H1 (cell line): ENCODE measurements around the gene RBMY1D. TPM values are rescaled to one million over a fixed set of nuclear protein-coding genes. Genes with fewer than 3 reads are reported as not detected.

Experiments
- CTCF ChIA-PET: fragments of 300-600 bp; sonication (Branson Sonifier 250); formaldehyde crosslinking; loops from one replicate; lab custom pipeline; 2021; ENCODE audit not compliant: partially characterized antibody; lab: Charles Lee
- POLR2A ChIA-PET: fragments of 300-600 bp; sonication (Branson Sonifier 250); formaldehyde crosslinking; loops from one replicate; lab custom pipeline; 2021; ENCODE audit warnings: inconsistent platforms; ENCODE audit not compliant: partially characterized antibody; lab: Charles Lee
- DNase-seq, 2 experiments: peaks; one replicate each; pipeline versions ENCODE4 v3.0.0 to v3.0.0-alpha.2; 2010 to 2022; ENCODE audit warnings: low spot score in 2 of 2, low read depth in 1 of 2, mixed read lengths in 1 of 2
- FAIRE-seq: peaks from 2 replicates; lab custom pipeline; 2011; peaks lifted over from hg19 to GRCh38; lab: Jason Lieb, UNC
- H2AFZ ChIP-seq: 2 replicates; pipeline ENCODE4 v1.8.1; 2012; ENCODE audit warnings: low read length, inconsistent platforms
- H2AK5ac ChIP-seq: 2 replicates; pipeline ENCODE4 v1.6.1; 2013; ENCODE audit warnings: low read depth, low read length
- H2BK120ac ChIP-seq: replicated peaks from 2 replicates; pipeline ENCODE3; 2013; ENCODE audit warnings: low read depth, low read length, inconsistent platforms
- H2BK12ac ChIP-seq: 2 replicates; pipeline ENCODE4 v1.6.1; 2013; ENCODE audit warnings: low read depth, low read length
- H2BK15ac ChIP-seq: 2 replicates; pipeline ENCODE4 v1.6.1; 2013; ENCODE audit warnings: low read length
- H2BK20ac ChIP-seq: 2 replicates; pipeline ENCODE4 v1.6.1; 2013; ENCODE audit warnings: low read length
- H2BK5ac ChIP-seq: 2 replicates; pipeline ENCODE4 v1.6.1; 2013; ENCODE audit warnings: low read depth, low read length
- H3K14ac ChIP-seq: 2 replicates; pipeline ENCODE4 v1.6.1; 2013; ENCODE audit warnings: inconsistent platforms; ENCODE audit not compliant: insufficient read length
- H3K18ac ChIP-seq: 2 replicates; pipeline ENCODE4 v1.6.1; 2013; ENCODE audit warnings: low read length; ENCODE audit errors: extremely low read depth
- H3K23ac ChIP-seq: 2 replicates; pipeline ENCODE4 v1.6.1; 2013; ENCODE audit warnings: inconsistent platforms; ENCODE audit not compliant: insufficient read length
- H3K23me2 ChIP-seq: 2 replicates; pipeline ENCODE4 v1.6.1; 2013; ENCODE audit warnings: low read depth, low read length
- H3K27ac ChIP-seq: 2 replicates; pipeline ENCODE4 v1.6.1; 2011; ENCODE audit warnings: low read depth, low read length, inconsistent platforms
- H3K27me3 ChIP-seq, 4 experiments: replicated peaks in 1 of 4; 1 replicate in 1 of 4; 2 replicates in 3 of 4; pipeline versions ENCODE4 v1.6.1 to v1.8.1; 2011 to 2013; ENCODE audit warnings: low read length in 3 of 4, mild to moderate bottlenecking in 3 of 4, inconsistent platforms in 2 of 4, mixed read lengths in 2 of 4, moderate library complexity in 1 of 4; ENCODE audit not compliant: control insufficient read depth in 3 of 4, insufficient read depth in 3 of 4; ENCODE audit errors: extremely low read depth in 1 of 4
- H3K36me3 ChIP-seq, 4 experiments: 2 replicates each; pipeline versions ENCODE4 v1.6.1 to v1.8.1; 2011 to 2013; ENCODE audit warnings: mild to moderate bottlenecking in 4 of 4, low read length in 3 of 4, moderate library complexity in 2 of 4, control low read depth in 1 of 4, inconsistent platforms in 1 of 4; ENCODE audit not compliant: insufficient read depth in 4 of 4, control insufficient read depth in 2 of 4
- H3K4ac ChIP-seq: replicated peaks from 2 replicates; pipeline ENCODE3; 2013; ENCODE audit warnings: low read length, low read depth, mixed read lengths, inconsistent platforms; ENCODE audit not compliant: insufficient read length
- H3K4me1 ChIP-seq, 4 experiments: replicated peaks in 1 of 4; 1 replicate in 1 of 4; 2 replicates in 3 of 4; pipeline versions ENCODE4 v1.6.1 to v1.8.1; 2011 to 2013; ENCODE audit warnings: low read length in 3 of 4, inconsistent platforms in 2 of 4, mixed read lengths in 1 of 4; ENCODE audit not compliant: insufficient read depth in 4 of 4, control insufficient read depth in 3 of 4
- H3K4me2 ChIP-seq, 2 experiments: 2 replicates each; pipeline versions ENCODE4 v1.6.1 to v1.8.1; 2011 to 2013; ENCODE audit warnings: low read depth in 2 of 2, low read length in 2 of 2, control low read depth in 1 of 2, inconsistent platforms in 1 of 2, mild to moderate bottlenecking in 1 of 2; ENCODE audit not compliant: insufficient read depth in 1 of 2
- H3K4me3 ChIP-seq, 4 experiments: fragments of 200-600, 300-600 bp in 1 of 4; sonication (generic), shearing (Covaris generic), sonication (Bioruptor Twin) in 1 of 4; 2 replicates each; pipeline versions ENCODE4 v1.5.1 to v1.8.1; 2011 to 2016; ENCODE audit warnings: low read length in 4 of 4, low read depth in 3 of 4, control low read depth in 2 of 4, inconsistent platforms in 2 of 4, mild to moderate bottlenecking in 2 of 4, mixed read lengths in 1 of 4, moderate library complexity in 1 of 4; ENCODE audit not compliant: insufficient read depth in 2 of 4; ENCODE audit errors: extremely low read depth in 1 of 4
- H3K56ac ChIP-seq: replicated peaks from 2 replicates; pipeline ENCODE3; 2013; ENCODE audit warnings: low read depth, mild to moderate bottlenecking, mixed read lengths, low read length, inconsistent platforms; ENCODE audit not compliant: insufficient read length
- H3K79me1 ChIP-seq: 2 replicates; pipeline ENCODE4 v1.6.1; 2013; ENCODE audit warnings: low read depth, low read length, control low read depth
- H3K79me2 ChIP-seq, 2 experiments: 2 replicates each; pipeline versions ENCODE4 v1.6.1 to v1.8.1; 2012 to 2013; ENCODE audit warnings: low read length in 2 of 2, mild to moderate bottlenecking in 2 of 2, inconsistent platforms in 1 of 2; ENCODE audit not compliant: insufficient read depth in 2 of 2, control insufficient read depth in 1 of 2
- H3K9ac ChIP-seq, 4 experiments: replicated peaks in 1 of 4; 1 replicate in 1 of 4; 2 replicates in 3 of 4; pipeline versions ENCODE4 v1.6.1 to v1.8.1; 2011 to 2013; ENCODE audit warnings: low read depth in 3 of 4, low read length in 3 of 4, control low read depth in 2 of 4, mild to moderate bottlenecking in 2 of 4, moderate library complexity in 2 of 4, inconsistent platforms in 1 of 4; ENCODE audit errors: extremely low read depth in 1 of 4
- H3K9me3 ChIP-seq, 2 experiments: 2 replicates each; pipeline versions ENCODE4 v1.6.1 to v1.8.1; 2012 to 2013; ENCODE audit warnings: mild to moderate bottlenecking in 2 of 2, moderate library complexity in 2 of 2, control low read depth in 1 of 2, inconsistent platforms in 1 of 2, low read depth in 1 of 2, low read length in 1 of 2, mixed read lengths in 1 of 2; ENCODE audit not compliant: insufficient read depth in 2 of 2
- H4K20me1 ChIP-seq, 2 experiments: replicated peaks in 1 of 2; 2 replicates each; pipeline versions ENCODE3 to v1.8.1; 2011 to 2013; ENCODE audit warnings: inconsistent platforms in 2 of 2, low read length in 2 of 2, mild to moderate bottlenecking in 1 of 2; ENCODE audit not compliant: insufficient read depth in 2 of 2, control insufficient read depth in 1 of 2
- H4K5ac ChIP-seq: 2 replicates; pipeline ENCODE4 v1.6.1; 2013; ENCODE audit warnings: low read length, low read depth, mixed read lengths, inconsistent platforms; ENCODE audit not compliant: insufficient read length
- H4K8ac ChIP-seq: 2 replicates; pipeline ENCODE4 v1.8.0; 2013; ENCODE audit warnings: mild to moderate bottlenecking, moderate library complexity, low read length, inconsistent platforms; ENCODE audit not compliant: insufficient read depth; ENCODE audit errors: extremely low read depth
- H4K91ac ChIP-seq: replicated peaks from 2 replicates; pipeline ENCODE3; 2013; ENCODE audit warnings: low read length, mixed read lengths, inconsistent platforms; ENCODE audit not compliant: insufficient read length
- GABPA ChIP-seq: IDR thresholded peaks from 2 replicates; pipeline ENCODE4 v1.6.1; 2011; ENCODE audit warnings: mild to moderate bottlenecking, low read length, moderate library complexity, borderline replicate concordance; ENCODE audit not compliant: insufficient read depth
- KDM4A ChIP-seq: IDR thresholded peaks from one replicate; pipeline ENCODE4 v1.7.1; 2012; ENCODE audit warnings: low read depth, mild to moderate bottlenecking, moderate library complexity, low read length, inconsistent platforms; ENCODE audit not compliant: severe bottlenecking
- KDM5A ChIP-seq: fragments of 200-600 bp; IDR thresholded peaks from 2 replicates; pipeline ENCODE4 v1.7.1; 2012; ENCODE audit warnings: mild to moderate bottlenecking, low read length, inconsistent platforms, mixed read lengths
- MAFK ChIP-seq: IDR thresholded peaks from 2 replicates; pipeline ENCODE4 v1.6.1; 2012; ENCODE audit warnings: low read depth, mild to moderate bottlenecking, improper control_type of control experiment, low read length
- NRF1 ChIP-seq: IDR thresholded peaks from 2 replicates; pipeline ENCODE4 v1.6.1; 2011; ENCODE audit warnings: mild to moderate bottlenecking, low read depth, low read length, improper control_type of control experiment
- PHF8 ChIP-seq: fragments of 200-600 bp; sonication (generic); conservative IDR thresholded peaks from 2 replicates; pipeline ENCODE4 v1.7.1; 2012; ENCODE audit warnings: low read depth, mild to moderate bottlenecking, inconsistent platforms, low read length, moderate library complexity
- RBBP5 ChIP-seq: IDR thresholded peaks from 2 replicates; pipeline ENCODE4 v1.7.1; 2012; ENCODE audit warnings: low read depth, mild to moderate bottlenecking, inconsistent platforms, low read length, moderate library complexity, borderline replicate concordance
- SP4 ChIP-seq: IDR thresholded peaks from 2 replicates; pipeline ENCODE4 v1.6.1; 2012; ENCODE audit warnings: low read length, inconsistent platforms
- SRF ChIP-seq: IDR thresholded peaks from 2 replicates; pipeline ENCODE4 v1.6.1; 2011; ENCODE audit warnings: mild to moderate bottlenecking, low read depth, low read length, moderate library complexity
- TAF1 ChIP-seq: IDR thresholded peaks from 2 replicates; pipeline ENCODE4 v1.6.1; 2011; ENCODE audit warnings: mild to moderate bottlenecking, low read depth, low read length
- YY1 ChIP-seq: IDR thresholded peaks from 2 replicates; pipeline ENCODE4 v1.6.1; 2011; ENCODE audit warnings: low read depth, mild to moderate bottlenecking, low read length
- WGBS, 2 experiments: shearing (Covaris generic) in 1 of 2; methylation state at CpG; one replicate each; pipeline versions ENCODE4 v1.1.6 to v1.1.7; 2013 to 2015; ENCODE audit warnings: low lambda C conversion rate in 2 of 2, mixed read lengths in 2 of 2, inconsistent platforms in 1 of 2, low coverage in 1 of 2, missing lambda C conversion rate in 1 of 2; ENCODE audit not compliant: insufficient replicate concordance in 2 of 2, insufficient coverage in 1 of 2, insufficient read length in 1 of 2; ENCODE audit errors: extremely low coverage in 1 of 2, missing lambda C conversion rate in 1 of 2; 5-methylcytosine and 5-hydroxymethylcytosine counted together
- polyA plus RNA-seq, 7 experiments: library from polyadenylated mRNA; depleted of rRNA in 3 of 7; stranded (reverse) in 5 of 7; unstranded in 2 of 7; fragments of >200 nt in 5 of 7; fragments of 200-250 nt in 2 of 7; gene quantifications; 1 replicate in 5 of 7; 2 replicates in 1 of 7; 4 replicates in 1 of 7; pipeline versions ENCODE4 v1.2.1 to v1.2.3, GENCODE V29; 2011 to 2013; ENCODE audit warnings: missing spikeins in 2 of 7, mixed read lengths in 2 of 7
- total RNA-seq: library from RNA; stranded (reverse); fragmentation: NEBNext Ultra II Directional; extraction: Animal tissue kit (Norgen Biotek cat#: 25700); gene quantifications from 2 replicates; pipeline ENCODE4 v1.2.1, GENCODE V29; 2021
- TF ChIP-seq, protein P1 (sequence below): IDR thresholded peaks from 2 replicates; pipeline ENCODE4 v1.6.1; 2011; ENCODE audit warnings: low read depth, mild to moderate bottlenecking, low read length; ENCODE audit not compliant: insufficient read depth
- TF ChIP-seq, protein P2 (sequence below): IDR thresholded peaks from 2 replicates; pipeline ENCODE4 v1.6.1; 2012; ENCODE audit warnings: low read length, inconsistent platforms

Gene RBMY1D
- total and polyA plus RNA-seq, 2 of the 8 experiments (the other 6 are each of a cell fraction or from before 2014, with no cell fraction given), result not detected

DNA sequence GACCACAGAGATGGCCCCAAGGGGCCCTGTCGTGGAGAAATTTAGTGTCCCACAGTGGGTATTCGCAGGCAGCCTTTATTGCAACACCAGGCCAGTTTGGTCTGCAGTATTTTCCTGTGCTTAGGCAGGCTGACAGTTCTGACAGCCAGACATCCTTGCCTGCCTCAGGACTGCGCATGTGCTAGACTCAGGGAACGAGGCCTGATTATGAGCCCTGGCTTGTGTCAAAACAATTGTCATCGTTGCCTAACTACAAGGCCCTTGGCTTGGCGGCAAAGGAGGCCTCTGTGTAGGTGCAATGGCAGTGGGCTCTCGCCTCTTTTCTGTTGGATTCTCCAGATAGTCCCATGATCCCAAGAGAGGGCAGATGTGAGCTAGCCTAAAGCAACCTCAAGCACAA lies 59.3 kb downstream of the RBMY1D start:
- H4K20me1 ChIP-seq, result no peaks in the 10 kb centered on the region
- no peak overlapping the region for H3K23ac ChIP-seq
- H3K36me3 ChIP-seq, result no peaks in the 10 kb centered on the region
- no peaks in the 10 kb centered on the region for H3K23me2 ChIP-seq
- H2BK5ac ChIP-seq, result no peak overlapping the region
- H3K4ac ChIP-seq, result no peak overlapping the region
- no peak overlapping the region for H3K9ac ChIP-seq
- CTCF ChIA-PET, result no interaction called here
- no peaks in the 10 kb centered on the region for H3K27me3 ChIP-seq
- no peak overlapping the region for H3K14ac ChIP-seq
- no peak overlapping the region for H3K27ac ChIP-seq
- no peak overlapping the region for H4K5ac ChIP-seq
- FAIRE-seq, result no peak
- H3K4me2 ChIP-seq, result no peak overlapping the region
- 81% methylated on average over 5 of the region's 7 CpGs; no CpG with 5 or more reads in 1 of the 2 experiments for WGBS, 2 experiments
- POLR2A ChIA-PET, result no interaction called here
- H3K56ac ChIP-seq, result no peak overlapping the region
- H2AFZ ChIP-seq, result no peak overlapping the region
- H4K8ac ChIP-seq, result no peak overlapping the region
- no peak overlapping the region for H3K4me3 ChIP-seq
- H2BK15ac ChIP-seq, result no peak overlapping the region
- no peaks in the 10 kb centered on the region for H3K4me1 ChIP-seq
- H3K79me2 ChIP-seq, result no peaks in the 10 kb centered on the region
- H3K18ac ChIP-seq, result no peak overlapping the region
- H2AK5ac ChIP-seq, result no peak overlapping the region
- no peak overlapping the region for H2BK12ac ChIP-seq
- H2BK20ac ChIP-seq, result no peak overlapping the region
- no peak overlapping the region for H2BK120ac ChIP-seq
- peaks cover 12 to 67% of the 10 kb centered on the region in 2 experiments; a peak in 2 of 4 replicates for H3K9me3 ChIP-seq
- no peak for DNase-seq
- H3K79me1 ChIP-seq, result no peaks in the 10 kb centered on the region
- no peak overlapping the region for H4K91ac ChIP-seq
- no peak for TF ChIP-seq KDM5A
- no peak for TF ChIP-seq MAFK
- TF ChIP-seq SRF, result no peak
- no peak for TF ChIP-seq GABPA
- no peak for TF ChIP-seq SP4
- TF ChIP-seq RBBP5, result no peak
- TF ChIP-seq KDM4A, result no peak
- TF ChIP-seq, protein P1, sequence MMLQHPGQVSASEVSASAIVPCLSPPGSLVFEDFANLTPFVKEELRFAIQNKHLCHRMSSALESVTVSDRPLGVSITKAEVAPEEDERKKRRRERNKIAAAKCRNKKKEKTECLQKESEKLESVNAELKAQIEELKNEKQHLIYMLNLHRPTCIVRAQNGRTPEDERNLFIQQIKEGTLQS, result no peak
- no peak for TF ChIP-seq NRF1
- no peak for TF ChIP-seq TAF1
- TF ChIP-seq YY1, result no peak
- no peak for TF ChIP-seq PHF8
- TF ChIP-seq, protein P2, sequence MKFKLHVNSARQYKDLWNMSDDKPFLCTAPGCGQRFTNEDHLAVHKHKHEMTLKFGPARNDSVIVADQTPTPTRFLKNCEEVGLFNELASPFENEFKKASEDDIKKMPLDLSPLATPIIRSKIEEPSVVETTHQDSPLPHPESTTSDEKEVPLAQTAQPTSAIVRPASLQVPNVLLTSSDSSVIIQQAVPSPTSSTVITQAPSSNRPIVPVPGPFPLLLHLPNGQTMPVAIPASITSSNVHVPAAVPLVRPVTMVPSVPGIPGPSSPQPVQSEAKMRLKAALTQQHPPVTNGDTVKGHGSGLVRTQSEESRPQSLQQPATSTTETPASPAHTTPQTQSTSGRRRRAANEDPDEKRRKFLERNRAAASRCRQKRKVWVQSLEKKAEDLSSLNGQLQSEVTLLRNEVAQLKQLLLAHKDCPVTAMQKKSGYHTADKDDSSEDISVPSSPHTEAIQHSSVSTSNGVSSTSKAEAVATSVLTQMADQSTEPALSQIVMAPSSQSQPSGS, result no peak
